NCI-H1105 (cell line): ENCODE measurements around the gene NSD2.

Experiments used
- DNase-seq: peaks from one replicate; lab custom pipeline; 2025; lab: John Stamatoyannopoulos, UW

The NSD2 gene

DNA sequence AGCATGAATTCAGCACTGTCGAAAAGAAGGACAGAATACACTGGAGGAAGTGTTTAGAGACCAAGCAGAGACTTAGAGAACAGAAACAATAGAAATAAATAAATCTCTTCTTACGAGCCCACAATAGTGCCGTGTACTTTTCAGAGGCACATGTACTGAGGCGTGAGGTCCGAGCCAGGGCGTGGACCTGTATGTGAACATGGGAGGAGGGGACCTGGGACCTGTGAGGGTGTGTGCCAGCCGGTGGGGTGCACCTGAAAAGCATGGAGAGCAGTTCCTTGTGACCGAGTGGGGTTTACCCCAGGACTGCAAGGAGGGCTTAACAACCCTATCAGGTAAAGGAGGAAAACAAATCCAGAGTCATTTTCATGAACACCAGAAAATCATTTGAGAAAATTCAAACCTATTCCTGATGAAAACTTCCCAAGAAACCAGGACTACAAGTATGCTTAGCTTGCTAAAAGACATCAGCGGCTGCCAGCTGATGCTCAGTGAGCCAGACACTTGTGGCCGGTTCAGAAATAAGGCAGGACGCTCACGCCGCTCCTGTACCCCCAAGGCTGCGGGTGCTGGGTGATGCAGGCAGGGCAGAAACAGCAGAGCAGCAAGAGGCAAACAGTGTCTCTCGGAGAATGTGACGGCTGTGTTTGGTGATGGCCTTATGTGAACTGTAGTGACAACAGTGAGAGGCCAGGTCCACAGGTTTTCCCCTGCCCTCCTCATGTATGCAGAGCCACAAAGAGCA, 100.4 kb downstream of the NSD2 start:
- DNase-seq = no peak

DNA sequence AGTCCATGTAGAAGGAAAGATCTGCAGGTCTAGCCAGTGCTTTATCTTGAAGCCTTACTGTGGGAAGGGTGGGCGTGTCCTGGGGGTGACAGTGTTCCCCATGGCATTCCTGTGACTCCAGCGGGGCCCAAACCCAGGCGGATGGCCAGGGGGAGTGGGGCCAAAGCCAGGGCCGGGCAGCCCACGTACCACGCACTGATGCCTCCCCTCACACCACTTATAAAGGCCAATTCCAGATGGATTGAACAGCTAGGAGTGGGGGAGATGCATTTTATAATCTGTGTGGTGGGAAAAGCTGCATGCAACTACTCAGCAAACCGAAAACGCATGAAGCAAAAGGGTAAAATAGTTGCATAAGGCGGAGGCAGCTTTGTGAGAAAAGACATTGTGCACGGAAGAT, 101.2 kb downstream of the NSD2 start:
- no peak for DNase-seq

DNA sequence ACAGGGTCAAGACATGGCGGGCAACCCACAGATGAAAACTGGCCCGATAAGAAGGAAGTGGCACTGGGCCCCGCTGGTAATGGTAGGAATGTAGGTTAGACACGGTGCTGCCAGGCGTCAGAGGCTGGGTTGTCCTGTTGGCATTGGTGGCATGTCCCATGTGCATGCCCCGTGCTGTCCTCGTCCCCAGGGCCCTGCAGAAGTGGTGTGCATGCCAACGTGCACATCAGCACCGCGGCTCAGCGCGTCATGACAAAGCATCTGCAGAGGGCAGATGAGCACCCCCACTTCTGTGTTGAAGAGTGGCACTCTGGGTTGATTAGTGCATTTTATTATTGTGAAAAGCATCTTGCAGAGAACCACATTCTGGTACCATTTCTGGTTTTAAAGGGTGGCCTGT, 102.0 kb downstream of the NSD2 start:
- no peak for DNase-seq

DNA sequence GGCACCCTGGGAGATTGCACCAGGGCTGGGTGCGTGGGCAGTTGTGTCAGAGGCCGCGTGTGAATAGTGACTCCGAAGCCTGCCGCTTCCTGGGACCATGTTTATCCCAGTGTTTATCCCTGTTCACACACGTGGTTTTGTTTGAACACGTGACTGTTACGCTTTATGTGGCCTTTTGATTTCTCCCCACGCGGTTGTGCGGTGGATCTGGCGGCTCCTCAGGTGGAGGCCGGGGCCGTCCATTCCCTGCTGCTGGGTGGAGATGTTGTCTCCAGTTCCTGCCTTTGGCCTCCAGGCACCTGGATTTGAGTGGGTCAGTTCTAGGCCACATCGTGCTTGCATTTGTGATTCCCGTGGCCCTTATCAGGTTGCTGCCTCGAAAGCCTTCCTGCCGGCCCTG, 102.5 kb downstream of the NSD2 start:
- DNase-seq = no peak

DNA sequence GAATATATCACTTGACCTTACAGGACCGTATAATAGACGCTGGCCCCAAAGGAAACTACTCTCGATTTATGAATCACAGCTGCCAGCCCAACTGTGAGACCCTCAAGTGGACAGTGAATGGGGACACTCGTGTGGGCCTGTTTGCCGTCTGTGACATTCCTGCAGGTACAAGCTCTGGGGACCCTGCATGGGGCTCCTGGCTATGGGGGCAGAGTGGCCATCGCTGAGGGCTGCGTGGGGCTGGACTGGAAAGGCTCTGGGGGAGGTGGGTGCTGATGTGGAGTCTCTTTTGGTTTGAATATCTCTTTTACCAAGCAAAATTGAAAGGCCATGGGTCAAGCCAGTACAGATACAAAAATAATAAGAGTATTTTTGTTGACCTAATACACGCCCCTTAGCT, 103.6 kb downstream of the NSD2 start:
- no peak for DNase-seq

DNA sequence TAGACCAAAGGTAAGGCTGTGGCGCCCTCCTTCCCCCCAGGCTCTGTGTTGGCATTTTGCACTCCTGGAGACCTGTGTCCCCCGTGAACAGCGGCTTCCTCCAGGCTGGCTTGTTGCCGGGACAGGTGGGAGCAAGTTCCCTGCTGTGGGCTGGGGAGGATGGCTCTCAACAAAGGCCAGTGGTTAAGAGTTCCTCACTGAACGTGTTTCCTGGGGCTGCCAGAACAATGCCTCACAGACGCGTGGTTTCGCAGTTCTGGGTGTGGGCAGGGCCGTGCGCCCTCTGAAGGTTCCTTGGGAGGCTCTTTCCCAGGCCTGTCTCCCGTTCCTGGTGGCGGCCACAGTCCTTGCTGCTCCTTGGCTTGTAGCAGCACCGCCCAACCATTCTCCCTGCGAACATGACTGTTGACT, 104.2 kb downstream of the NSD2 start:
- no peak for DNase-seq

DNA sequence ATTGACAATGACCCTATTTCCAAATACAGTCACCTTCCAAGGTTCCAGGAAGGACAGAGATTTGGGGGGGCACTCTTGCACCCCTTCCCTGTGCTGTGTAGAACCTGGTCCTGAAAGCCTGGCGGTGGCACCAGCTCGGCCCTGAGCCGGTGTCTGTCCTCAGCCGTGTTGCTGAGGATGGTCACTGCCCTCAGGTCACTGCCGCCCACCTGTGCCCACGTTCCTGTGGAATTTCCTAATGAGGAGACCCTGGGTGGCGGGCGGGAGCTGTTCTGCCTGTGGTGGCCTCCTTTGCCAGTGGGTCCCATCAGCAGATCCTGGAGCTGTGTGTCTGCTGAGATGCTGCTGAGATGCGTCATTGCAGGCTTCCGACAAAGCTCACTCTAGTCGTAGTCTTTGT, 104.7 kb downstream of the NSD2 start:
- no peak for DNase-seq

DNA sequence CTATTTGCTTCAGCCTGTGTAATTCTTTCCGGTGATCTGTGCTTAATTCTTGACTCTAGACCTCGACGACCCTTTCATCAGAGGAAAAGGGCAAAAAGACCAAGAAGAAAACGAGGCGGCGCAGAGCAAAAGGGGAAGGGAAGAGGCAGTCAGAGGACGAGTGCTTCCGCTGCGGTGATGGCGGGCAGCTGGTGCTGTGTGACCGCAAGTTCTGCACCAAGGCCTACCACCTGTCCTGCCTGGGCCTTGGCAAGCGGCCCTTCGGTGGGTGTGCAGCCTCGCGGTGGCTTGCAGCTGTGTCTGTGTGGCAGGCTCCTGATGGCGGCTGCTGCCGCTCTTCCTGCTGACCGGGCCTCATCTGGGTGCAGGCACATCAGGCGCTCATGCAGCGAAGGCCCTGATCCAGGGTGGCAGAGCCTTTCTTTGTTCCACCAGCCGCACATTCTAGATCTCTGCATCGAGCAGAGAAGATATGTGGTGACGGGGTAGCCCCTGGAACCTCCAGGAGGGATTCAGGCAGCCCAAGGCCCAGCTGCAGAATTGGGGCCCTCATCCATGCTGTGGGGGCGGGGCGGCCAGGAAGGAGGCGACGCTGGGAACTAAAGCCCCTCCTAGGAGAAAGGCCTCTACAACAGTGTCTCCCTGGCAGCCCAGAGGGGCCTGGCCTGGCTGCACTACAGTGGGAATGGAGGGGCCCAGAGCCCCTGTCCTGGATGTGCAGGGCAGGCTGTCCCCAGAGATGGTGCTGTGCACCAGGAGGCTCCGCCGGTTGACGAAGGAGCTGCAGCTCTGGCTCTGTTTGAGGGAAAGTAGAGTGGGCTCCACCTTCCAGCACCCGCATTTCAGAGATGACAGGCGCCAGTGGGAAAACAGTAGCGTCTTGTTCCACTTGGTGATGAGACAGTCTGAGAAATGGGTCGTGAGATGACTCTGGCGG, 105.5 kb downstream of the NSD2 start:
- no peak for DNase-seq

DNA sequence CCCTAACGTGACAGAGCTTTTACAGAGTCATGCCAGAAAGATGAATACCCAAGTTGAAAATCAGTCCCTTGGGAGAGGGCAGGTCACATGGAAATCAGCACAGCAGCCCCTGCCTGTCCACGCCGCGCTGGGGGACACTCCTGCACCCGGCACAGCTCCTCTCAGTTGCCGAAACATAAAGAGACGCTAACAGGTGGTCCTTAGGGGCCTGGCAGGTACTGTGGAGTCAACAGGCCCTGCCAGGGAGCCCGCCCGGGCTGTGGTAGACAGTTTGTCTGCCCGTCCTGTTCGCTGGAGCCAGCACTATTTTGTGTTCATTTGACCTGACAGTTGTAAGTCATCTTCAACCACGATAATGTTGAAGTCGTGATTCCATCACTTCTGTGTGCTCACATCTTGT, 107.0 kb downstream of the NSD2 start:
- DNase-seq = no peak

DNA sequence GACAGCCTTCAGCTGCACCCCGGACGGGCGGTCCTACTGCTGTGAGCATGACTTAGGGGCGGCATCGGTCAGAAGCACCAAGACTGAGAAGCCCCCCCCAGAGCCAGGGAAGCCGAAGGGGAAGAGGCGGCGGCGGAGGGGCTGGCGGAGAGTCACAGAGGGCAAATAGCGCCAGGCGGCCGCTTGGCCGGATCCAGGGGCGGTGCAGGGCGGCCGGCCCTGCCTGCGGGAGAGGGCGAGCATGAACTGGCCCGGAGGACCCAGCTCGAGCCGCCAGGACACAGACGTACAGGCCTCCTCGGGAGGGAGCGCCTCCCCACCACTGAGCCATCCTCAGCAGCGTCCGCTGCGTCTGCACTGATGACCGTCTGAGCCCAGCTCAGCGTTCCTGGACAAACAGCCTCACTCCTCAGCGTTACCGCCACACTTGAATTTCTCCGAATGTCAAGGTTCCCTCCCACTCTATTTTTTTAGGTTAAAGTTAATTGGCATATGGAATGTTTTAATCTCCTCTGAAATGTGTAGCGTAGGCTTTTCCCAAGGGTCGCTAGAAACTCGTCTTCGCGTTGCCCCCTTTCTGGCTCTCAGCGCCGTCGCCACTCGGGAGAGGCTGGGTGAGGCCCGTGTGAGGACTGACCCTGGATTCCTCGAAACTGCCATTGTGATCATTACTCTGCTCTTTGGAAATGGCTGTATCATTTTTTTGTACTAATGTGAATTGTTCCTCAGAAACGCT, 107.7 kb downstream of the NSD2 start:
- DNase-seq = no peak

DNA sequence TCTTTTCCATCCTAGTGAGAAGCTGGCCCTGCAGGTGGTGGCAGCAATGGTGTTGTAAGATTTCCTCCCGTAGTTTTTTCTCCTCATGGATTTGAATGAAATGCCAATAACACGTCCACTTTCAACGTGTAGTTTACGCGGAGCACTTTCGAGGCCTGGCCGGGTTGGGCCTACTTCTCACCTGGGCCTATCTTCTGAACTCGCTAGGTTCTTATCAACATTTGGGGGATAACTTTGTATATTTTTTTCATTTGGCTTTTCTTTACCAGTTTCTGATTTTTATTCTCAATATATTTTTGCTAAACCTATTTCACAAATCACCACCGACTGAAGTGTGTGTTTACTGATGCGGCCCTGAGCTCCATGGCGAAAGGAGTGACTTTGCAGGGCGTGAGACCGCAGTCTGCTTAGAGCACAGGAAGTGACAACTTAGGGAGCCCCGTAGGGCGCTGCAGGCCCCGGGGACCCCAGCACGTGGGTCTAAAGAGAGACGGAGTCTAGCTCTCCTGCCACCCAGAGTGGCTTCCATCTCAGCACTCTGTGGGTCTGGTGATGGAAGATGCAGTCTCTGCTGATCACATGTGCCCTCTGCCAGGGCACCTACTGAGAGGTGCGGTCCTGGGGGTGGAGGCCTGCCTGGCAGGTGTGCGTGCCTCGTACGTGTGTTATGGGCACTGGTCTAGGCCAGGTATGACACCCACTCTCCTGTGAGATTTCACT, 108.4 kb downstream of the NSD2 start:
- DNase-seq = no peak

DNA sequence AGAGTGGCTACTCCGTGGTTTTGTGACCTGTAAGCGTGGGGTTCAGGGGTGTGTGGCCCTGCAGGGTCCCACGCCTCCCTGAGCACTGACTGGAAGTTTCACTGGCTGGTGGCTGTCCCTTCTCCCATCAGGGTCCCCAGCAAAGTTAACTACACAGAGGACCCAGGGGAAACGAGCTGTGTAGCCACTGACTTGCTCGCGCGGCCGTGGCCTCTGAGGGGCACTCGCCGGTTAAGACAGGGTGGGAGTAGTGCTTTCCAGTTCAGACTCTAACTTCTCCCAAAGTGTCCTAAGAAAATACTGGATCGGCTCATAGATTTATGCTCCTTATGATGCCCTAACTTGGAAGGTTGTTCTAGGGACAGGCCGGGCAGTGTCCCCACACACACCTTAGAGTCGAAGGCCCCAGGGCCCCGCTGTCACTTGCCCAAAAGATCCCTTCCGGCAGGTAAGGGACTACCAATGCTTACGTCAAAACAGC, 109.4 kb downstream of the NSD2 start:
- DNase-seq = no peak

DNA sequence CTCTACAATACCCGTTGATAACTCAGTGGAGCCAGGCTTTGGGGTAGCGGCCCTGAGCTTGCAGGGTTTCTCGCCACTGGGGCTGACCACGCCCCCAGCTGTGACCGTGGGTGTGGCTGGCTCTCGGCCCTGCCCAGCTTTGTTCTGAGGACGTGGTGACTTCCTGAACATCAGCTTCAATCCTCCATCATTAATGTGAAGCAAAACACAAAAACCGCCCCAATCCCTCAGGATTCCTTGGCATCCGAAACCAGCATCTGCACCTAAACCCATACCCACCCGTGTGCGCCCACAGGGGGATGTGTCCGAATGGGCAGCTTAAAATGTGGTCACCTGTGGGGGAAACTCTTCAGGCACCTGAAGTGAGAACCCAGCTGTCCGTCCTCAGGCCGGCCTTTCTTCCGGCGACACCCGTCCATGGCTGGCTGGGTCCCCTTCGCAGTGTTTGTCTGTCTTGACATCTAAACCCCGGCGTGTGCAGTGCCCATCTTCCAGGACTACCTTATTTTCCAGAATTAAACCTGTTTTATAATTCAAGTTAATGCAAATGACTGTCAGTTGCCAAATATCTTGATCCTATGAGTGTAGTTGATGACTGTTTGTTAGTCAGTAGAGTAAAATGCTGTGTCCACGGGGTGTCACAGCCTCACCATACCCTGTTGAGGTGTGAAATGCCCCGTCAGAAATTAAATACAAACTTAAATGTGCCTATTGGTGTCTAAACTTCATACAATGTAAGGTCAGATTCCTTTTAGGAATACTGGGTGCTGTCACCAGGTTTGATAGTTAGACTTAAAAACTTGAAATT, 110.3 kb downstream of the NSD2 start:
- DNase-seq = no peak

DNA sequence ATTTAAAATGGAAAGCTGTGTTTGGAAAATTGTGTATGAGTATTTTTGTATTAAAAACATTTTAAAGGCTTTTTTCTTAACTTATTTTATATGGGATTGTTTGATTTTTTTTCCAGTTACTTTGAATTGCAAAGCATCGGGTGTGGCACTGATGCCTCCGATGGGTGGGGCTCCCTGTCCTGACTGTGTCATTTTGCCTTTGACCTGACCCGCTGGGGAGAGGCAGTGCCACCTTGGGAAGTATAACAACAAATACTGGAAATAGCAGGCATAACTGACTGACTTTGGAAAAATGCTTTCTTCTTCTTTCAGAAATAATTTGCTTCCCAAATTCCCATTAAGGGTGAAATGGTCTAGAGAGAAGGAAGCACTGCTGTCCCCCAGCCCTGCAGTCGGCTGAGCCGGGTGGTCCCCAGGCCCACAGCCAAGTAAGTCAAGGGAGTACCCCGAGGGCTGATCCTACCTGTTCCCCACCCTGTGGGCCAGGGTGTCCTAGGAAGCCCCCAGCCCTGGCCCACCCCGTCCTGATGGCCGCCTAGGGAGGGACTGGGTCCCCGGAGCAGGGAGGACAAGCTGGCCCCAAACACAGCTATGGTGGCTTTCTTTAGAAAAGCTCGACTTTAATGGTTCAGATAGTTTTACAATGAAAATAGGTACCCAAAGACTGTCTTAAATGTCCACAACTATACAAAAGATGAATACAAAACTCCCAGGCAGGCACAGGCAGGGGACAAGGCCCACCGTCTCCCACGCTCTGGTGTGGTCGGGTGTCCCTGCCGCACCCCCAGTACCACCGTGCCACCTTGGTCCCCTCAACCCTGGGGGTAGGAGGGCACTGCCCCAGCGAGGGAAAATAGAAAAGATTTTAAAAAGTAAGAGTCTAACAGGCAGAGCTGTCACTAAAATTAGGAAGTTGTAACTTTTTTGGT, 111.2 kb downstream of the NSD2 start:
- no peak for DNase-seq

DNA sequence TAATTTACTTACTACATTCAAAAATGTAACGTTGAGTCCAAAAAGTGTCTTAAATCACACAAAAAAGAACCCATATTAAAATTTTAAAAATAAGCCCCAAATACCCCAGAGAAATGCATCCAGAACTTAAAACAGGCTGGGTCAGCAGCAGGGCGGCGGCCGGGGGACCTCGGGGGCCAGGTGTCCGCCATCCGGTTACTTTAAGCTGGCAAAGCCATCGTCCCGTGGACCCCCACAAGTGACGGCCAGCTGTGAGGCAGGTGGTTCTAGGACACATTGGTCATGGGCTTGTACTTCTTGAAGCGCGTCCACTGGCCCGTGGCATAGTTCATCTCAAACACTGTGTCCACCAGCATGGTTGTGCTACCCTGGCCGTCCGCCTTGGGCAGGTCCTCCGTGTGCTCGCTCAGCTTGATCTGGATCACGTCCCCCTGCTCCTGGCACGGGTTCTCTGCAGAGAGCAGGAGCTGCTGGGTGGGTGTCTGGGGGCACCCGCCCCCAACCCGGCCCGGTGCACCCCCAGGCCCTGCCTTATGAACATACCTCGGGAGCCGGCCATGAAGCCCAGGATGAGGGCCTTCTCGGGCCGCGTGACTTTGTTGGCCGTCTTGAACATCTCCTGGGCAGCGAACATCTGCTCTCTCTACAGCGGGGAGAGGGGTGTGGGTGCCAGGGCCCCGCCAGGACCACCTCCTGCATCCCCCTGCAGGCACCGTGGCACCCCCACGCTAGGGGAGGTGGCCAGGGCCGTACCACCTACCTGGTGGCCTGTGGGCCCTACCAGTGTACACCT, 112.1 kb downstream of the NSD2 start:
- no peak for DNase-seq

DNA sequence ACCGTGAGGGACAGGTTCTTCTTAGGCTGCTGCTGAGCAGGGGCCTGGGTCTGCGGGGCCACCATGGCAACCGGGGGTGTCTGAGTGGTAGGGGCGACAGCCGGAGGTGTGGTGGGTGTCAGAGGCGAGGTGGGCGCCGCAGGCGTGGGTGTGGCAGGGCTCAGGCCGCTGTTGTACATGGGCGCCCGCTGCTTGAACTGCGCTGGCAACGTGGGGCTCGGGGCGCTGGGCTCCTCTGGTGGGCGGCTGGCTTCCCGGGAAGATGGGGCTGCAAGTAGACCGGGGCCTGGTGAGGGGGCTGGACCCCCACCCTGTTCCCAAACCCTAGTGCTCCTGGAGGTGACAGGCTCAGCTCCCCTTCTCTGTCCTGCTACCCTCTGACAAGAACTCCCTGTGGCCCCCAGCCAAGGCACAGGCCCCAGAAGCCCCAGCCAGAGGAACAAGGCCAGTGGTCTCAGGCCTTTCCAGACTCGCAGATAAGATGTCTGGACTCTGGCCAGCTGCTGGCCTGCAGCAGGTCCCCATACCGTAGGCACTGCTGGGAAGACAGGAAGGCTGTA, 112.7 kb downstream of the NSD2 start:
- no peak for DNase-seq

DNA sequence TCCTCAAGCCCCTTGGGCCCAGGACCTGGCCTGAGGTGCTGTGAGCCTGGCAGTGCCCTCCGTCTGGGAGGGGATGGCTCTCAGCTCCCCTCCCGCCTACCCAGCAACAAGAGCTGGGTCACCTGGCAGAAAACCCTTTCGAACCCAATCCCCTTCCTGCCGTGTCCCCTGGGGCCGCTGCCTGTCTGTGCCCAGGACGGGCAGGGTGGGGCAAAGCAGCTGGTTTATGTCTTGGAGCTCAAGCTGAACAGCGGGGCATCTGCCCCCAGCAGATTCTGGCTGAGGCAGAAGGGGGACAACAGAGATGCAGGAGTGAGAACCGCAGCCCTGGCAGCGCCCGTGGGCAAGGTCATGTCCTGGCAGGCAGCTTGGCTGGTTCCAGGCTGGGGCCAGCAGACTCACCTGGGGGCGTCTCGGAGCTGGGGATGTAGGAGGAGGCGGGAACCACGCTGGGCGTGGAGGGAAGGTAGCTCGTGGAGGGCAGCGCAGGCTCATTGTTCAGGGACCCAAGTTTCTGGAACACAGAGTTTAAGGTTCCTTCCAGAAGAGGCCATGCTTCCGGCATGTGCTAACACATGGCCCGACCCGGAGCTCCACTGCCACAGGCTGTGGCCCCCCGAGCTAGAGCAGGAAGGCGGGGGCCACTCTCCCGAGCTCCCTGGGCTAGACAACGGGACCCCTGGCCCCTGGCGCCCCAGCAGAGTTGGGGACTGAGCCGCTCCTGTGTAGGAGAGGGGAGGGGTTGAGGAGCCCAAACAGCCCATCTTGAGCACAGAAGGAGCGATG, 113.4 kb downstream of the NSD2 start:
- no peak for DNase-seq

DNA sequence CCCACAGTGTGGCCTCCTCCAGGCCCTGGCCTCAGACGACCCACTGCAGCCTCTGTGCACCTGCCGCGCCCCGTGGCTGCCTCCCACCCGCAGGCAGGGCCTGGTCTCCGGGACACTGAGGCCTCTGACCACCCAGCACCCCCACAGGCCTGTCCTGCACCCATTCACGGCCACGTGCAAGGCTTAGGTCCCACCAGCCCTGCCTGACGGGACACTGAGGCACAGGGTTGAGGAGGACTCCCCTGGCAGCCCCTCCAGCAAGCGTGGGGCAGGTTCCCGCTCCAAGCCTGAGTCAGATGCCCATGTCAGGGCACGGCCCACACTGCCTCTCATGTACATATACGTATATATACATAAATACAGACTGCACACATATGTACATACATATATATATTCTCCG, 114.1 kb downstream of the NSD2 start:
- no peak for DNase-seq
